Stromal cell of bone marrow (primary cell): ENCODE data around the gene POLDIP2.
"Not testable (repeated sequence)": the region's sequence is repeated elsewhere in the genome, so short reads cannot be mapped to it uniquely, and the experiment has no call there.

ENCODE experiments used
- DNase-seq: peaks from one replicate; pipeline ENCODE4 v3.0.0-alpha.2; 2012; ENCODE audit warnings: low read depth

Gene POLDIP2

DNA sequence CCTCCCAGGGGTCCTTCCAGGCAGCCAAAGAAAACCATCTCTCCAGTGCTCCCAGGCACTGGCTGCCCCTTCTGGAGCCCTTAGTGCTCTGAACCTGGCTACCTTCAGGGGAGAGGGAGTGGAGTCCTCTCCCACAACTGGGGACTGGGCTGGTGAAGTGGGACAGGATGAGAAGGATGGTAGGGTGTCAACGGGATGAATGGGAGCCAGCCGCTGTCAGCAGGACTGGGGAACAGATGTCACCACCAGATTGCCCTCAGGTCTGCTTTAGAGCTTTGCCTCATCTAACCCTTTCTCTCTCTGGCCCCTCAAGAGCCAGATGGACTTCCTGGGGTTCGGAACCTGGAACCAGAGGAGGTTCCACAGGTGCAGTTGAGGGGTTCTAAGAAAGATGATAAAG, 8.2 kb upstream of the POLDIP2 start:
- no peak for DNase-seq

DNA sequence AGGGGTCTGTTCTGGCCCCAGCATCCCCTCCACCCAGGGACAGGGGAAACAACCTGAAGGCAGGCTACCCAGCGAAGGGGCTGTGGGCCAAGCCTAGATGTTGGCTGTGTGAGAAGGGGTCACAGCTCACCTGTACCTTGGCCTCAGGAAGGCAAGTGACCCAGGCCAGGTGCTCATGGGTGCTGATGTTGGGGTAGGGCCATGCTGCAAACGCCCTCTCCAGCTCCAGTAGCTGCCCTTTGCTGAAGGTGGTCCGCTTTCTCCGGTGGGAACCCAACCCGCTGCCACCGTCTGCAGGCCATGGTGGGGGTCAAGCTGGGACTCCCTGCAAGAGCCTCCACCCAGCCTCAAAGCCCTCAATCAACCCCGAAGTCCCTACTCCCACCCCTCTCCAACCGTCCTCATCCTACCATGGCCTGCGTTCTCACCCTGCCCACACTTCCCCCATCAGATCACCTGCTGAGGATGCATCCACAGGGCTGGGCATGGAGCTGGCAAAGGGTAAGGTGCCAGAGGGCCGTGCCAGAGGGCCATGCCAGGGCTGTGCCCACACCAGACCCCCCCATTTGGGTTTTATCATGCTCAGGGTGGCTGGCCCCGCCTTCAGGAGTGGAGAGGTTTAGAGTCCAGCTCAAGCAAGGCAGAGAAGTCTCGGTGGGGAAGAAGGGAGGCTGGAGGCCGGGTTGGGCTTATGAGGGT, 7.5 kb upstream of the POLDIP2 start, which contains the start of gene SEBOX:
Gene SEBOX, minus strand, starts transcription at position 535 of the 699 bp plus-strand sequence. Its CDS starts 48 bp downstream, at position 487.
- DNase-seq, result no peak

DNA sequence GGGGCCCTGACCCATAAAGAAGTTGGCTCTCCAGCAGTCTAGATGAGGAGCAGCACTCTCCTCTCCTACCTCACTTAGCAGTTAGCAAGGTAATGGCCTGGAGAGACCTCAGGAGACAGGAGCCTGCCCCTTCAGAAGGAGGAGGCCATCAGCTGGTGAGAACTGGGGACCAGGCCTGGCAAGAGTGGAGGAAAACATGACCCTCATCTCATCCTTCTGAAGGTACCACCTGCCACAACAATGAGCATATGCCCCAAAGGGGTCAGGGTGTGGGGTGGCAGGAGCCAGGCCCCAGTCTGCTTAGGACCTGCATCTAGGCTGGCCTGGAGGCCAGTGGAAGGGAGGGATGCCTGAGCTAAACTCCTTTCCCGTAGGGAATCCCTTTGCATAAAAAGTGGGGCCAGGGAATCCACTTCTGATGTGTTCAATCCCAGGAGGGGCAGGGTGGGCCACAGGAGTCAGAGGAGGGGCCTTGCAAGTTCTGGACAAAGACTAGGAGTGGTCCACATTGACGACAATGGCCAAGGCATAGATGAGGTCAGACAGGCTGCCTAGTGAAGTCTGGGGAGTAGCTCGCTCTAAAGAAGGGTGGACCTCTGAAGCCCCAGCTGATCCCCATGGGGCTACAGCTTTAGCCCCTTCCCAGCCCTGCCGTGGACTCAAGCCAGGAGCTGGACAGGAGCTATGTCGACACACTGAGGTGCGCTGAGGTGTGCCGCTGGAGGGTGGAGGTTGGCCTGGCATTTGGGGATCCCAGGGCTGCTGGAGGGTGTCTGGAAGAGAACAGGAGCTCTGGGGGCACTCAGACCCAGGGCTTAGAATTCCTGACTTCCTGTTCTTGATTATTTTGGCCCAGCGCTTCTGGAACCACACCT, 6.7 kb upstream of the POLDIP2 start:
- no peak for DNase-seq

DNA sequence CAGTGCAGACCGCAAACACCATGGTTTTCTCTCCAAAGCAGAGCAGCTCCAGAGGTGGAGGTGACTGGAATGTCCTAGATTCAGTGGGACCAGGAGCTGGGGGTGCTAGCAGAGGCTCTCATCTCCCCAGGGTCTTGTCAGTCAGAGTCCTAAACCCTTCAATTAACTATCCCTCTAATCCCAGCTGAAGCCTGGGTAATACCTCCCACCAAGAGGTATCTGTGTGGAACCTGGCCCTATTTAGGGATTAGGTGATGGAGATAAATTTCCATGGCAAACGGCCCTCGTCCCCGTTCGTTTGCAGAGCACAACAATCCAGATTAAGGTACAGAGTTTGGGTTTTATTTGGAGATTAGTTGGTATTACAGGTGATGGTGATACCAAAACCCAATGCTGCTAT, 5.9 kb upstream of the POLDIP2 start:
- no peak for DNase-seq

DNA sequence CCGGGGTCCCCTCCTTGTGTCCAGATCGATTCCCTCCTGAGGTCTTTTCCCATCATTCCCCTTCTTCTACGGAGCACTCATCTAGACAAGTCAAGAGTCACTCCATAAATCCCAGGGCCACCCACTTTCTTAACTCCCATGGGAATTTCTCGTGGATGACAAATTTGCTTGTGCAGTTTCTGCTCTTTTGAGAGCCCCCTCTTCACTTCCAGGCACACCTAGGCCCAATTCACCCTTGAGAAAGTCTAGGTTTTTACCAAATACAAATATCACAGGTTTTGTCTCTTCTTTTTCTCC, 522 bp upstream of the POLDIP2 start:
- DNase-seq, result no peak

DNA sequence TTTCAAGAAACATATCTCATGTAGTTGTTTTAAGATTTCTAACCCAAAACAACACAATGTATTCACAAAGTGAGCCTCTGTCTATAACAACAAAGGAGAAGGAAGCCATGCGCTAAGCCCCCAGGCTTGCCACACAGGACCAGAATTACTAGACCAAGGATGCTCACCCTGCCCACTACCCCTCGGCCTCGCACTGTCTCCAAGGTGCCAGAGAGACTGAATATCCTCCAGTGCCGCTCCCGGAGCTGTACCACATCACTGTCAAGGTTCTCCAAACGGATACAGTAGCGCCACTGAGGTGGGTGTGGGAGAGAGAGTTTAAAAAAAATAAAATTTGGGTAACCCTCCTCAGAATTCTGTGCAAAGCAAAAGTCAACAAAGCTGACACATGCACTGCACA, 7.1 kb downstream of the POLDIP2 start:
- DNase-seq, result no peak

DNA sequence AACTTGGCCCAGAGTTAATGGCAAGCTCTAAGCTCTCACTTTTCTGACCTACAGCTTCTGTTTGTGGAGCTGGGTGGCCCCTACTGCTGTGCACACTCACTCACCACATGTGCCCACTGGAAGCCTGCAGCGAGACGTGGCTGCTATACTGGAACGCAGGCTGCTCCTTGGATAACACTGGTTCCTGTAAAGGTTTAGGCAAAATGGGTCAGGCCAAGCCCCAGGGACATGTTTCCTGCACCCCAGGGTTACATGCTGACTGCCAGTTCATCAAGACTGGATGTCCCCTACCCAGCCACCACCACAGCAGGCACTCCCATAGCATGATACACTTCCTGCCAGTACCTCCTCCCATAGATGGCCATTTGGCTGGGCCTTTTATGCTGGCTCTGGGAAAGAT, 8.3 kb downstream of the POLDIP2 start:
- no peak for DNase-seq

DNA sequence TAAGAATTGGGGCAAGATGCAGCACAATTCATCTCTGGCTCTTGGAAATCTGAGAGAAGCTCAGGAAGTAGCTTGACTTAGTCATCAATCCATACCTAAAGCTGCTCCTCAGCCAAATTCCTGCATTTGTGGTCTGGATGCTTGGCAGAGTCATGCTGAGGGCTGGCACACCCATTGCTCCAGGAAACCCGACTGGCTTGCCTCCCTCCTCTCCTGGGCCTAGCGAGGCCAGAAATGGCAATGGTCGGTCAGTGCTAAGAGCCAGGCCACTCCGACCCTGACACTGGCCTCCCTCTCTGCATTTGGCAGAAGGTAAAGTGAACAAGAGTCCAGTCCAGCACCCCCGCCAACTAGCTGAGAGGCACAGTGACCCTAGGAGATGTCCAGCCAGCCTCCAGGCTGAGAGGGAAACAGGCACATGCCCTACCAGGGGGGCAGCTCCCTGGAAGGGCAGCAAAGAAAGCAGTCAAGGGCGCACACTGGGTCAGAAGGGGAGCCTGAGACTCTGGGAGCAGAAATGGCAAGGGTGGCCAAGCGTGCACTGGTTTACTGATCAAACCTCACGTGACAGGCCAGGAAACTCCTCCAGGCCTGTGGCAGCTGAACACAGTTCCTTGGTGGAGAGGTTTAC, 10.0 kb downstream of the POLDIP2 start:
- DNase-seq, result peak; percentile 79

DNA sequence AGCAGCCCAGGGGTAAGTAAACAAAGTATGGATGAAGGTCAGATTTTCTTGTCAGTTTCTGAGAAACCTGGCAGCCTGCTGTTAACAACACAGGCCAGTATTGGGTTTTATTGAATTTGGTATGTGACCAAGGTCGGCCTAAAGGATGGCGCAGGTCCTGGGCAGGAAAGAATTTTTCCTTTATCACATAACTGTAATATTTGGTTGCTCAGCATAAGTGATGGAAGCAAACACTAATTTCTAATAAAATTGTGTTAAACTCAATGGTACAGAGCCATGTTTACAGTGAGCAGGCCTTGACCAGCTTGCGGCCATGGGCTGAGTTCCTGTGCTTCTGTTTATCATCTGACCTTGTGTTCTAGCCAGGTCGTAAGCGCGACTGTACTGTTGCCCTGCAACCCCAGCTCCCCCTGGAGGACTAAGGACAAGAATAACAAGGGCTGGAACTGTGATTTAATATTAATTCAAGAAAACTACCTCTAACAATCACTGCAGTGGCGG, 10.5 kb downstream of the POLDIP2 start:
- DNase-seq, result no peak

DNA sequence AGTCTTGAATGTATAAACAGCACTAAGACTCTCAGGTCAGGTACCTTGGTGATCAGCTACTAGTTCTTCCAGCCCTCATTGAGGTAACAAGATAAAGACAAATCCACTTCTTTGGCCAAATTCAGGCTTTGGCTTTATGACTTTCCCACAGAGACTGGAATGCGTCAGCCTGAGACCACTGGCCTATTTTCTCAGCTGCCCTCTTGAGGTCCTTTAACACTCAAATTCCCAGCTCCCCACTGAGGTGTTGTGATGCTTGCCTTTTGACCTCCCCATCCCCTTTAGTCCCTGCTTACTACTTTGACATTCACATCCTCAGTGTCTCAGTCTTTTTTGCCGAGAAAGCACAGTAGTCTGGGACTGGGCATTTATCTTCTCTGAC, 11.1 kb downstream of the POLDIP2 start:
- DNase-seq, result no peak

DNA sequence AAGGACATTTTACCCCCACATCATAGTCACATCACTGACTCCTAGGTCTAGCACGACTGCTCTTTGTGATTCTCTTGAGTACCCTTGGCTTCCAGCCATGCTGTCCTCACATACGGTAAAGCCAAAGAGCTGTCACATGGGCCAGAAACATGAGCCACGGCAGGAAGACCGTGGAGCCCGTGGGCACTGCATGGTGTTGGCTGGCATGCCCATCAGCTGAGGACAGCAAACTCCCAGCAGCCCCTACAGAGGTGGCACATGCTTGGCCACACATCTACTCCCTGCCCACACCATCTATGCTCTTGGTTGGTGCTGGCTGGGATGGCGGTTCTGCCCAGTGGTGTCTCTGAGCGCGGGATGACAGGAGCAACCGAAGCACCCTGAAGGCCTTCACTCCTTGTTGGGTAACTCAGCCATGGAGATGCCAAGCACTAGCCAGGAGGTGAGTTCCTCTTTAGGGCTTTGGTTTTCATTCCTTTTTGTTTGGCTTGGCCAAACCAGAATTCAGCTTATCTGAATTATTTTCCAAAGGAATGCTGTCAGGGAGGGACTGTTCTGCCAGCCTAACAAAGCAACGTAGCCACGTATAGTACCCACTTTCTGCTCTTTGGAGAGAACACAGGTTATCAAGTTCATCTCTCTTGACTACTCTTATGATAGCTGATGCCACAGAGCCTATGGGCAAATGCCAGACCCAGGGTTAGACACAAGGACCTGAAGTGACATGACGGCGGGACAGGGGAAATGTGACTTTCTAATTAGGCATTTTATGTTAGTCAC, 11.7 kb downstream of the POLDIP2 start:
- DNase-seq, result no peak

DNA sequence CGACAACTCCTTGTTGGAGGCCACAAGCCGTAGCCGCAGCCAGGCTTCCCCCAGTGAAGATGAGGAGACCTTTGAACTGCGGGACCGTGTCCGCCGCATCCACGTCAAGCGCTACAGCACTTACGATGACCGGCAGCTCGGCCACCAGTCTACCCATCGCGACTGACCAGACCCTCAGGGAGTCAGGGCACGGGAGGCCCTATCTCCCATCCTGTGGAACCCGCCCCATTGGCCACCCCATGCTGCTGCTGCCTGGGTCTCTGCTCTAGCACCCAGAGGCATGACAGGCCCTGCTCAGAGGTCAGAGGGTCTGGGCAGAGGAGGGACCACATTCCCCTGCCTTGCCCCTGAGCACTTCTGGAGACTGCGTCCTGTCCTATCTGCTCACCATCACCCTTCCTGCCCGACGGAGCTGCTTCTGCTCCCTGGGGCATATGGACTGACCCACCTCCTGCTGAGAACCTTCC, 12.9 kb downstream of the POLDIP2 start:
- no peak for DNase-seq

DNA sequence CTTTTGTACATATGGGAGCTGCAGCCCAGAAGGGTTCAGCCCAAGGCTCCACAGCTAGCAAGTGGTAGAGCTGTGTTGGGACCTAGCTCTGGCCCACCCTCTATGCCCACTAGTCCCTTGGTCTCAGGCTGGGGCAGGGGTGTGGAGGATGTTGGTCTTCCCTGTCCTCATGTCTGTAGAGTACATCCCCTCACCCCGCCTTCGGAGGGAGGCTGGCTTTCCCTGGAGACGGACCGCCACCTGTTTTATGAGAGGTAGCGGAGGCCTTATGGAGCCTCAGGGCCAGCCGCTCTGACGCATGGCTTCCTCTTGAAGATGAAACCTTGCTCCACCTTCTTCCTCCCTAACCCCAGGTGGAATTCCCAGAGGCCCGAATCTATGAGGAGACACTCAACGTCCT, 13.3 kb downstream of the POLDIP2 start:
- no peak for DNase-seq

DNA sequence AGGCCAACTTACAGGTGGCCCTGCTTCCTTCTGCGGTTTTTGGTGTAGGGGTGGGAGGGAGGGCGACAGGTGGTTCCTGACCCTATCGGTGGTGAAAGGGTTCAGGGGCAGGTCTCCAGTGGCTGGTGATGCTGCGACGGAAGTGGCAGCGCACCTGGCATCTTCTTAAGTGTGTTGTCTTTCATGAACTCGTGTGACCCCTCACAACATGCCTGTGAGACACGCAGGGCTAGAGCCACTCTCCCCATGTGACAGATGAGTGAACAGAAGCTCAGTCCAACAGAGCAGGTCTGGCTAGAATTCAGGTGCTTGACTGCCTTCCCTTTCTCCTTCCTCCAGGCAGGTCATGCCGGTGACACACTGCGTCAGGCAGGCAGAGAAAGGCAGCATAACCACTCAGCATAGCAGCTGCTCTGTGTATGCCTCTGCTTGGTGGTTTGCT, 13.8 kb downstream of the POLDIP2 start:
- no peak for DNase-seq

DNA sequence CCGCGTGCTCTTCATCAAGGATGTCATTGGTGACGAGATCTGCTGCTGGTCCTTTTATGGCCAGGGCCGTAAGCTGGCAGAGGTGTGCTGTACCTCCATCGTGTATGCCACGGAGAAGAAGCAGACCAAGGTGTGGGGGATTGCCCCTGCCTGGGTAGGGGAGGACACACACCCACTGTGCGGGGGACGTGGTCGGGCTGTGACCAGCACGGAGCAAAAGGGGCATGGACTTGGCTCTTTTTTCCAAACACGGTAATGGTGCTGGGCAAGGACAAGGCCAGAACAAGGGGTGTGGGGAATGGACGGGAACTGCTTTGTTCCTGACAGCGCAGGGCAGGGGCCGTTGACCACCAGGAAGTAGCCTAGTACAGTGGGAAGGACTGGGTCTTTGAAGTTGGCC, 15.0 kb downstream of the POLDIP2 start:
- no peak for DNase-seq

DNA sequence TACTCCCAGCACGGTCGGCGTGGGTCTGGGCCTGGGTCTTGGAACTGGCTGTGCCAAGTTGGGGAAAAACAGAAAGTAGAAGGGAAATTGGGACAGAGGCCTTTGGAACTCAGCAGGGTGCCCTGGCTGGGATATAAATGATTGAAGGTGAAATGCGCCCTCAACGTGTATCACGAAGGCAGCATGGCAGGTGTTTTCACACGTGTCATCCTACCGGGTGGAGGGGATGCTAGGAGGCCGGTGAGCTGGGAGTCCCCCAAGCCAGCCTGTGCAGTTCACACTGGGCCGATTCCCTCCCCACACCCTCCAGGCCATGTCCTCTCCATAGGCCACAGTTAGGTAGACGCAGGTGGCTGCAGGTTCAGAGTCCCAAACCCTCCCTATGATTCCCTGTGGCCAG, 15.8 kb downstream of the POLDIP2 start:
- DNase-seq, result no peak

DNA sequence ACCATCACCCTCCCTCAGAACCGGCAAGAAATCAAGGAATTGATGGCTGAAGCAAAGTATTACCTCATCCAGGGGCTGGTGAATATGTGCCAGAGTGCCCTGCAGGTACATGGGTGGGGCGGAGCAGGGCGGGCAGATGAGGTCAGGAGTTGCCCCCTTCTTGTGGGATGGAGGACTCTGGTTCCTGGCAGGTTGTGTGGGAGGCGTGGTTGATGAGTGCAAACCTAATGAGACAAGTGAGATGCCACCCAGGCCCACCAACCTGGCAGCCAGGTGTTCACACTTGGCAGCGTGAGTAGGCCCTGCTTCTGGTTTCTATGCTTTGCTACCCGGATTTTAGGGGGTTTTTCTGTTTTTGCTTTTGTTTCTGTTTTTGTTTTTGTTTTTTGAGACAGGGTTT, 17.0 kb downstream of the POLDIP2 start:
- no peak for DNase-seq

DNA sequence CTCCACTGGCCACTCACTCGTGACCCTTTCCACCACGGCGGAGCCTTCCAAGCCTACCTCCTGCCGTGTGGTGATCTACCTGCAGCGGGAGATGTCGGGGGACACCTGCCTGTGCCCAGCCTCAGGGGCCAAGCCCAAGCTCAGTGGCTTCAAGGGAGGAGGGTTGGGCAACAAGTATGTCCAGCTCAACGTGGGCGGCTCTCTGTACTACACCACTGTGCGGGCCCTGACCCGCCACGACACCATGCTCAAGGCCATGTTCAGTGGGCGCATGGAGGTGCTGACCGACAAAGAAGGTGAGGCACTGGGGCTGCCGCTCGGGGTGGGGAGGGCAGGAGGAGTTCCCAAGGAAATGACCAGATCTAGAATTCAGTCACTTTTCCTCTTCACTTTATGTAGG, 17.9 kb downstream of the POLDIP2 start:
- no peak for DNase-seq

DNA sequence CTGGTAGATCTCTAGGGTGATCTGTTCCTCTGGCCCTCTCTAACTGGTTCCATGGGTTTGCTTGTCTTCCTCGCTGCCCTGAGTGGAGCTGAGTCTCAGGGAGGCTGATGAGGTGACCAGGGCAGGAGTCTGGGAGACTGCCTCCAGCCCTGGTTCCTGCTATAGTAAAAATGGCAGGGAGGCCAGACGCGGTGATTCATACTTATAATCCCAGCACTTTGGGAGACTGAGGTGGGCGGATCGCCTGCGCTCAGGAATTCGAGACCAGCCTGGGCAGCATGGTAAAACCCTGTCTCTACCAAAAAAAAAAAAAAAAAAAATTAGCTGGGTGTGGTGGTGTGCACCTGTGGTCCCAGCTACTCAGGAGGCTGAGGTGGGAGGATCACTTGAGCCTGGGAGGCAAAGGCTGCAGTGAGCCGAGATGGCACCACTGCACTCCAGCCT, 18.5 kb downstream of the POLDIP2 start:
- not testable (repeated sequence) for DNase-seq

DNA sequence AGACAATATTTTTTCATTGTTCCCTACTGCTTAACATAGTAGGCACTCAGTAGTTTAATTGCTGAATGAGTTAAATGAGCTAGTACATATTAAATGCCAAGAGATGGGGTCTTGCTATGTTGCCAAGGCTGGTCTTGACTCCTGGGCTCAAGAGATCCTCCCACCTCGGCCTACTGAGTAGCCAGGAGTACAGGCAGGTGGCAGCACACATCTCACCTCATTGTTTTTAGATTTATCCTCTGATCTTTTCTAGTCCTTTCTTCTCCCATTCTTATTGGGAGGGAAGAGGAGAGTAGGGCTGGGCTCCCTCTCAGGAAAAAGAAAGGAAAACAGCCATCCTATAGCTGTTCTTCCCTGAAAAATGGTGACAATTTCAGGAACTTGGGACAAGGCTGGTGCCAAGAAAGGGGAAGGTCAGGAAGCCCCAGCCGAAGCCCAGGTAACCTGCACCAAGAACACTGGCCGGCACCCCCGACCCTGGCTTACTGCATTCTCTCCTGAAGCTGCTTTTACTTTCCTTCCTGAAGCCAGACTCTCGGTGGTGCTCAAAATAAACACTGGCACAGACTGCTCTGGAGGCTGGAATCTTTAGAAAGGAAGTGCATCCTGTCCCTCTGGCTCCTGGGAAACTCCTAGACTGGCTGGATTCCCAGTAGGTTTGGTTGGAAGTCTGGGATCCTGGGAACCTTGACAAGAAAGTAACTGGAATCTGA, 19.1 kb downstream of the POLDIP2 start:
- DNase-seq, result no peak
